Smooth muscle cell (in vitro differentiated cells): ENCODE results near the gene HSPBP1. TPM values are rescaled to one million over a fixed set of nuclear protein-coding genes. Genes with fewer than 3 reads are reported as not detected.

Experiments
- DNase-seq: peaks from one replicate; lab custom pipeline; 2025; ENCODE audit not compliant: unreplicated experiment; lab: John Stamatoyannopoulos, UW
- H2AFZ ChIP-seq: fragments of 200-600 bp; sonication (generic); 2 replicates; pipeline ENCODE4 v1.6.0; 2016; ENCODE audit warnings: antibody characterized with exemption, low read depth, mild to moderate bottlenecking
- H3F3A ChIP-seq: fragments of 200-600 bp; sonication (generic); 2 replicates; pipeline ENCODE4 v1.6.0; 2017; ENCODE audit warnings: antibody characterized with exemption, low read depth
- H3K27ac ChIP-seq: fragments of 200-600 bp; sonication (generic); 2 replicates; pipeline ENCODE4 v1.5.1; 2016; ENCODE audit warnings: low read depth, mild to moderate bottlenecking
- H3K27me3 ChIP-seq: fragments of 200-600 bp; sonication (generic); 2 replicates; pipeline ENCODE4 v1.6.1; 2016; ENCODE audit warnings: low read depth, mild to moderate bottlenecking
- H3K36me3 ChIP-seq: fragments of 200-600 bp; sonication (generic); 2 replicates; pipeline ENCODE4 v1.5.1; 2016; ENCODE audit warnings: low read depth
- H3K4me1 ChIP-seq: fragments of 200-600 bp; sonication (generic); 2 replicates; pipeline ENCODE4 v1.5.1; 2016; ENCODE audit warnings: low read depth
- H3K4me2 ChIP-seq: fragments of 200-600 bp; sonication (generic); 2 replicates; pipeline ENCODE4 v1.6.0; 2016; ENCODE audit warnings: mild to moderate bottlenecking
- H3K4me3 ChIP-seq: fragments of 200-600 bp; sonication (generic); 2 replicates; pipeline ENCODE4 v1.5.1; 2016; ENCODE audit warnings: mild to moderate bottlenecking
- H3K79me2 ChIP-seq: fragments of 200-600 bp; sonication (generic); 2 replicates; pipeline ENCODE4 v1.6.0; 2016; ENCODE audit warnings: low read depth, mild to moderate bottlenecking
- H3K9ac ChIP-seq: fragments of 200-600 bp; sonication (generic); 2 replicates; pipeline ENCODE4 v1.6.0; 2016; ENCODE audit warnings: low read depth
- H3K9me3 ChIP-seq: fragments of 200-600 bp; sonication (generic); replicated peaks from 2 replicates; pipeline ENCODE4 v1.5.1; 2016; ENCODE audit warnings: low read depth
- H4K20me1 ChIP-seq: fragments of 200-600 bp; sonication (generic); 2 replicates; pipeline ENCODE4 v1.6.0; 2016; ENCODE audit warnings: low read depth
- CTCF ChIP-seq: fragments of 200-600 bp; sonication (generic); IDR thresholded peaks from 2 replicates; pipeline ENCODE4 v1.5.1; 2017; ENCODE audit warnings: borderline replicate concordance, mild to moderate bottlenecking, antibody characterized with exemption; ENCODE audit not compliant: insufficient read depth, poor library complexity, severe bottlenecking
- WGBS: methylation state at CpG from one replicate; pipeline ENCODE4 v1.1.7; 2016; ENCODE audit warnings: low lambda C conversion rate; 5-methylcytosine and 5-hydroxymethylcytosine counted together
- polyA plus RNA-seq: library from polyadenylated mRNA; unstranded; fragments of >200 nt; fragmentation: Nextera tagmentation; extraction: Ambion mirVana; gene quantifications from 2 replicates; pipeline ENCODE4 v1.2.1, GENCODE V29; 2016
- total RNA-seq: library from RNA; depleted of rRNA; stranded (reverse); fragments of >200 nt; gene quantifications from 2 replicates; pipeline ENCODE4 v1.2.3, GENCODE V29; 2014

The HSPBP1 gene
- total and polyA plus RNA-seq, 2 experiments from 2014 or later, result 21.5 to 80.0 TPM

- peak overlapping the region; percentile 76 for H3K27ac ChIP-seq
- peak overlapping the region; percentile 91 for H3K4me2 ChIP-seq
- H3F3A ChIP-seq, result peaks cover 4% of the 10 kb centered on the region
- H3K27me3 ChIP-seq, result no peaks in the 10 kb centered on the region
- DNase-seq, result no peak
- H3K79me2 ChIP-seq, result peaks cover 6% of the 10 kb centered on the region
- TF ChIP-seq CTCF, result no peak
- H3K36me3 ChIP-seq, result no peaks in the 10 kb centered on the region
- peak overlapping the region; percentile 75 for H3K9ac ChIP-seq
- peak overlapping the region; percentile 69 for H3K4me3 ChIP-seq
- no peaks in the 10 kb centered on the region for H4K20me1 ChIP-seq
- peaks cover 10% of the 10 kb centered on the region for H3K4me1 ChIP-seq
- no peak overlapping the region for H2AFZ ChIP-seq
- WGBS, result 10% methylated on average over 15 of the region's 23 CpGs
- no peaks in the 10 kb centered on the region for H3K9me3 ChIP-seq
Observed at GRCh38 chr19:55279340-55279739, 570 bp downstream of the HSPBP1 start.

GRCh38 chr19:55278391-55279135 lies 1.3 kb downstream of the HSPBP1 start:
- TF ChIP-seq CTCF, result no peak
- no peak overlapping the region for H3K9ac ChIP-seq
- H3K4me2 ChIP-seq, result peak overlapping the region; percentile 91
- H3K79me2 ChIP-seq, result peaks cover 2% of the 10 kb centered on the region
- H3K27me3 ChIP-seq, result no peaks in the 10 kb centered on the region
- WGBS, result 96% methylated on average over 9 of the region's 13 CpGs
- H4K20me1 ChIP-seq, result no peaks in the 10 kb centered on the region
- DNase-seq, result no peak
- no peak overlapping the region for H2AFZ ChIP-seq
- H3K4me3 ChIP-seq, result peak overlapping the region; percentile 69
- no peaks in the 10 kb centered on the region for H3K9me3 ChIP-seq
- no peak overlapping the region for H3K27ac ChIP-seq
- H3F3A ChIP-seq, result peaks cover 4% of the 10 kb centered on the region
- H3K4me1 ChIP-seq, result peaks cover 10% of the 10 kb centered on the region
- no peaks in the 10 kb centered on the region for H3K36me3 ChIP-seq

GRCh38 chr19:55277494-55277893 lies 2.4 kb downstream of the HSPBP1 start:
- WGBS, result 96% methylated on average over 17 of the region's 17 CpGs
- no peak overlapping the region for H3K4me3 ChIP-seq
- peaks cover 4% of the 10 kb centered on the region for H3F3A ChIP-seq
- H2AFZ ChIP-seq, result no peak overlapping the region
- H3K79me2 ChIP-seq, result no peaks in the 10 kb centered on the region
- peaks cover 10% of the 10 kb centered on the region for H3K4me1 ChIP-seq
- H4K20me1 ChIP-seq, result no peaks in the 10 kb centered on the region
- no peak for TF ChIP-seq CTCF
- DNase-seq, result no peak
- H3K27ac ChIP-seq, result no peak overlapping the region
- H3K4me2 ChIP-seq, result no peak overlapping the region
- H3K27me3 ChIP-seq, result no peaks in the 10 kb centered on the region
- H3K9ac ChIP-seq, result no peak overlapping the region
- H3K36me3 ChIP-seq, result no peaks in the 10 kb centered on the region
- H3K9me3 ChIP-seq, result no peaks in the 10 kb centered on the region

GRCh38 chr19:55276720-55277430 lies 3.0 kb downstream of the HSPBP1 start:
- H3K9me3 ChIP-seq, result no peaks in the 10 kb centered on the region
- no peaks in the 10 kb centered on the region for H3K27me3 ChIP-seq
- no peaks in the 10 kb centered on the region for H4K20me1 ChIP-seq
- H3K4me2 ChIP-seq, result no peak overlapping the region
- H3K4me1 ChIP-seq, result peaks cover 10% of the 10 kb centered on the region
- H2AFZ ChIP-seq, result no peak overlapping the region
- no peak overlapping the region for H3K27ac ChIP-seq
- no peaks in the 10 kb centered on the region for H3K36me3 ChIP-seq
- DNase-seq, result no peak
- no peaks in the 10 kb centered on the region for H3K79me2 ChIP-seq
- 95% methylated on average over 15 of the region's 15 CpGs for WGBS
- no peak overlapping the region for H3K4me3 ChIP-seq
- H3K9ac ChIP-seq, result no peak overlapping the region
- no peak for TF ChIP-seq CTCF
- H3F3A ChIP-seq, result peaks cover 4% of the 10 kb centered on the region
